ENCODE measurements around the gene ZCCHC3.

Gene ZCCHC3

GRCh38 chr20:284172-284571 is 13.2 kb upstream of the ZCCHC3 start:
- no peak for DNase-seq

DNA sequence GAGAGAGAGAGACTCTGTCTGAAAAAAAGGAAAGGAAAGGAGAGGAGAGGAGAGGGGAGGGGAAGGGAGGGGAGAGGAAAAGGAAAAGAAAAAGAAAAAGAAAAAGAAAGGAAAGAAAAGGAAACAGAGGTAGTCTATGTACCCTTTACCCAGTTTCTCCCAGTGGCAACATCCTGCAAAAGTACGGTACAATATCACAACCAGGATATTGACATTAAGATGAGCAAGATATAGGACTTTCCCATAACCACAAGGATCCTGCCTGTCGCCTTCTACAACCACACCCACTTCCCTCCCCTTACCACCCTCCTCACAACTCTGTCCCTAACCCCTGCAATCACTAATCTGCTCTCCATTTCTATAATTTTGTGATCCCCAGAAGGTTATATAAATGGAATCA is 10.9 kb upstream of the ZCCHC3 start:
- DNase-seq = no peak

- no peak for DNase-seq
These were observed 8.2 kb upstream of the ZCCHC3 start for GRCh38 chr20:288956-289692.

- no peak for DNase-seq
These were observed 7.7 kb upstream of the ZCCHC3 start for GRCh38 chr20:289693-290083.

GRCh38 chr20:290084-290831 is 7.1 kb upstream of the ZCCHC3 start, which contains the start of gene C20orf96:
Gene C20orf96 (minus strand): TSS chr20:290750. CDS start chr20:290610, 140 bp downstream.
- peak; percentile 85 to 95 for DNase-seq

DNA sequence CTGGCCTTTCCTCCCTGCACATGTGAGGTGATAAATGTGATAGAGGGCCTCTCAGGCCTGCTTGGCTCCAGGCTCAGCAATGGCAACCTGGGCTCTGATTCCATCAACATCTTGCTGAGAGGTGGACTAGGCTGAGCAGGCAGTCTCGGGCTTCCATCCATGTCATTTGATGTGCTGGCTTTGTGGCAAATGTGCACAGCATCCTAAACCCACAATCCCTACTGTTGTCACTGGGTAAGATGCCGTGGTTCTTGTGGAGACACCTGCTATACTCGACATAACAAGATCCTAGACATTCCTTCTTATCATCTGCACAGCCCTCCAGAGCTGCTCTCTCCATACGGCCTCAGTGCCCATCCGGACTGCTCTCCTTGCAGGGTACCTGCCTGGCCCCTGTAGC is 2.8 kb upstream of the ZCCHC3 start:
- no peak for DNase-seq

DNA sequence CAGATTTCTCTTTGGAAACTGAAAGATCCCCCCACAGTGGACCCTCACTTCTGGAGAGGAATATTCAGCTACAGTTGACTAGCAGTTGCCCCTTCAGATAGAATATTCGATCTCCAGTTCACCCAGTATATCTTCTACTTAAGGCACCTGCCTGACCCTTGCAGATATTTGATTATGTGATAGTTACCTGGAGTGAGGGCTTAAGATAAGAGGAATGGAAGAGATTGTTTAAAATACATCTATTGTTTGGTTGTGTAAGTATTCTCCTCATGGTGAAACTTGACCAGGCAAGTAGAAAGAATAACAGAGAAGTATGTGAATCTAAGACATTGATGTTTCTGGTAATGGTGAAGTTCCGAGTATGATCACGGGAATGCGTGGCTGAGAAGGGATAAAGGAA is 1.6 kb upstream of the ZCCHC3 start:
- DNase-seq = no peak

DNA sequence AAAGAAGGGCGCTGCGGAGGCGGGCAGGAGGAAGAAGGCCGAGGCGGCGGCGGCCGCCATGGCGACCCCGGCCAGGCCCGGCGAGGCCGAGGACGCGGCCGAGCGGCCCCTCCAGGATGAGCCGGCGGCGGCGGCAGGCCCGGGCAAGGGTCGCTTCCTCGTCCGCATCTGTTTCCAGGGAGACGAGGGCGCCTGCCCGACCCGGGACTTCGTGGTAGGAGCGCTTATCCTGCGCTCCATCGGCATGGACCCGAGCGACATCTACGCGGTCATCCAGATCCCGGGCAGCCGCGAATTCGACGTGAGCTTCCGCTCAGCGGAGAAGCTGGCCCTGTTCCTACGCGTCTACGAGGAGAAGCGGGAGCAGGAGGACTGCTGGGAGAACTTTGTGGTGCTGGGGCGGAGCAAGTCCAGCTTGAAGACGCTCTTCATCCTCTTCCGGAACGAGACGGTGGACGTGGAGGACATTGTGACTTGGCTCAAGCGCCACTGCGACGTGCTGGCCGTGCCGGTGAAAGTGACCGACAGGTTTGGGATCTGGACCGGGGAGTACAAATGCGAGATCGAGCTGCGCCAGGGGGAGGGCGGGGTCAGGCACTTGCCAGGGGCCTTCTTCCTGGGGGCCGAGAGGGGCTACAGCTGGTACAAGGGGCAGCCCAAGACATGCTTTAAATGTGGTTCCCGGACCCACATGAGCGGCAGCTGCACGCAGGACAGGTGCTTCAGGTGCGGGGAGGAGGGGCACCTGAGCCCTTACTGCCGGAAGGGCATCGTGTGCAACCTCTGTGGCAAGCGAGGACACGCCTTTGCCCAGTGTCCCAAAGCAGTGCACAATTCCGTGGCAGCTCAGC is 780 bp downstream of the ZCCHC3 start:
- peak; percentile 27 to 40 for DNase-seq

DNA sequence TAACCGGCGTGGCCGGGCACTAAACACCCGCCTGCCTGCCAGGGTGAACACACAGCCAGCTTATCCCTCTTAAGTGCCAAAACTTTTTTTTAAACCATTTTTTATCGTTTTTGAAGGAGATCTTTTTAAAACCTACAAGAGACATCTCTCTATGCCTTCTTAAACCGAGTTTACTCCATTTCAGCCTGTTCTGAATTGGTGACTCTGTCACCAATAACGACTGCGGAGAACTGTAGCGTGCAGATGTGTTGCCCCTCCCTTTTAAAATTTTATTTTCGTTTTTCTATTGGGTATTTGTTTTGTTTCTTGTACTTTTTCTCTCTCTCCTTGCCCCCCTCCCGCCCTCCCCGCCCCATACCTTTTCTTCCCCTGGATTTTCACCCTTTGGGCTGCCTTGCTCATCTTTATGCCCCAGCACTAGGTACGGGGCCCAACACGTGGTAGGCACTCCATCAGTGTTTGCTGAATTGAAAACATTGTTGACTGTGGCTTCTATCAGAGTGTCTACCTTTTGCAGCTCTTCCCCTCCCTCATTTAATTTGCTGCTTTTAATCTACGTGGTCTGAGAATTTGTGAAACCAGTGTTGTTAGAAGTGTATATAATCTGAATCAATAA is 1.5 kb downstream of the ZCCHC3 start:
- DNase-seq = no peak

GRCh38 chr20:300345-300990 is 3.1 kb downstream of the ZCCHC3 start:
- no peak for DNase-seq

DNA sequence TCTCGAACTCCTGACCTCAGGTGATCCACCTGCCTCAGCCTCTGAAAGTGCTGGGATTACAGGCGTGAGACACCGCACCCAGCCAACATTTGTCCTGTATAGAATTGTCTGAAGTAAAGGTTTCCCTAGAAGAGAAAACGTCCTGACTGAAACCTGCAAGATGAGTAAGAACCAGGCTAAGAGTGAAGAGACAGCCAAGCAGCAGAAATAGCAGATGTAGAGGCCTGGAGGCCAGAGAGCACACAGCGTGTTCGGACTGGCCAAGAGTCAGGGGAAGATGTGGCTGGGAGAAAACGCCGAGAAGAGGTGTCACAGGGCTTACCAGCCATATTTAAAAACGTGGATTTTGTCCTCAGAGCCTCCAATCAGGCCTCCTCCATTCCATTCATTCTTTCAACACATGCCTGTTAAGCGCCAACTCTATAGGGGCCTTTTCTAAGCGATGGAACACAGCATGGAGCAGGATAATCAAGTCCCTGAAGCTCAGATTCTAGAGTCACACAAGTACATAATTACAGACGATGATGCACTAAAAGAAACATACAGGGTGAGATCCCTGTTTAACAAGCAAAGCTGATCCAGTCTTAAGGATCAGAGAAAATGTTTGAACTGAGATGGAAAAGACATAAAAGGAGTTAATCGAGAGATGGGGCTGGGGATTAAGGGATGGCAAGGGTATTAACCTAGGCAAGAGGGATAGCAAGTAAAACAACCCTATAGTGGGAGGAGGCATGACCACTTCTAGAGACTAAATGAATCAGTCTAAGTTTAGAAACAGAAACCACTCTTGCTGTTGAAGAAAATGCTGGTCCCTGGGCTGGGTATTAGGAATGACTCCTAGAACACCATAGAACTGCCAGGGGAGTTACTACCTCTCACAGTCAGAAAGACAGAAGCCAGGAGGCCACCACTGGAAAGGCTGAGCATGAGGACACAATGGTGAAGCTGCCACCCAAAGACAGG is 4.8 kb downstream of the ZCCHC3 start:
- DNase-seq = no peak

GRCh38 chr20:305745-306144 is 8.4 kb downstream of the ZCCHC3 start:
- DNase-seq = no peak

GRCh38 chr20:308427-309038 is 11.2 kb downstream of the ZCCHC3 start:
- no peak for DNase-seq

GRCh38 chr20:309306-309840 is 12.0 kb downstream of the ZCCHC3 start:
- no peak for DNase-seq

GRCh38 chr20:309841-310644 is 12.7 kb downstream of the ZCCHC3 start:
- DNase-seq = peak; percentile 97 to 99

- DNase-seq = no peak
These were observed 13.3 kb downstream of the ZCCHC3 start for GRCh38 chr20:310645-311044.

DNA sequence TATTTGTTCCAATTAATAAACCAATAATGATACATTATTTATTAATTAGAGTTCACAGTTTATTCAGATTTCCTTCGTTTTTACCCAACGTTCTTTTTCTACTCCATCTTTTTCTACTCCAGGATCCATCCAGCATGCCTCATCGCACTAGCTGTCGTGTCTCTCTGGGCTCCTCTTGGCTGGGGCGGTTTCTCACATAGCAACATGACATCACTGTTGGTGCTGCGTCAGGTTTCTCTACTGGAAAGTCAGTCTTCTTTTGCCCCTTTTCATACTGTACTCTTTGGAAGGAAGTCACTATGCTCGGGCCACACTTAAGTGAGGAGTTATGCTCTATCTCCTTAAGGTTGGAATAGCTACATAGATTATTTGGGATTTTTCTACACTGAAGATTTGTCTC is 14.2 kb downstream of the ZCCHC3 start:
- DNase-seq = no peak

GRCh38 chr20:312067-312466 is 14.7 kb downstream of the ZCCHC3 start:
- DNase-seq = no peak

DNA sequence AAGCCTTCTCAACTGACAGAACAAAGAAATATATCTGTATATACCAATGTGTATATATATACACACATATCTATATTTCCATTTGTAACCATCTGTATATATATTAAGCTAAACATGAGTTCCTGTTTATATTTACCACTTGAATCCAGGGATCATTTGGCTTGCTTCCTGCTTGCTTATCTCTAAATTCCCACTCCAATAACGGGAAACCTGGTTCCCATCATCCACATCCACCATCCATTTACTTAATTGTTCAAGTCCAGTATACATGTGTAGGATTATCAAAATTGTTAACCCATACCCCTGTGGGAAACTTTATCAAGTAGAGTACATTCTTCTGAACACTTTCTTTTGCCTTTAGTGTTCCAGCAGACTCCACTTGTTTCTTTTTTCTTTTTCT is 15.5 kb downstream of the ZCCHC3 start:
- no peak for DNase-seq

DNA sequence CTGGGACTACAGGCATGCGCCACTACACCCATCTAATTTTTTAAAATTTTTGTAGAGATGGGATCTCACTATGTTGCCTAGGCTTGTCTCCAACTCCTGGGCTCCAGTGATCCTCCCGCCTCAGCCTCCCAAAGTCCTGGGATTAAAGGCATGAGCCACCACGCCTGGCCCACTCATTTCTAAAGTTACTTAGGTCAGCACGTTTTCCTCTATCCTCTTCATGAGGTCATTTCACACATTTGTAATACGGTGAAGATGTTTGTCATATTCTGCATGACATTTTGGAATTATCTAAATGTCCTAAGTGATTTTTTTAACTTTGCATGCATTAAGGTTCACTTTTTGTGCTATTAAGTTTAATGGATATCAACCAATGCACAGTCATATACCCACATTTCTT is 16.0 kb downstream of the ZCCHC3 start:
- DNase-seq = no peak
